Sigmoid colon (tissue), 7 donors: ENCODE data around the gene KIAA0232. TPM values are rescaled to one million over a fixed set of nuclear protein-coding genes. Genes with fewer than 3 reads are reported as not detected.

ENCODE experiments used
- DNase-seq: peaks from one replicate; pipeline ENCODE4 v3.0.0-alpha.2; 2019
- H3K27ac ChIP-seq, 4 donors: fragments of 200-600 bp; sonication (generic); one replicate each; pipeline ENCODE4 v1.5.1; 2016 to 2019; ENCODE audit warnings: mild to moderate bottlenecking in 1 of 4
- H3K27me3 ChIP-seq, 3 donors: fragments of 200-600 bp; sonication (generic); one replicate each; pipeline ENCODE4 v1.5.1; 2019; ENCODE audit warnings: mild to moderate bottlenecking in 1 of 3
- H3K36me3 ChIP-seq, 4 donors: fragments of 200-600 bp; sonication (generic); one replicate each; pipeline ENCODE4 v1.5.1; 2016 to 2019
- H3K4me1 ChIP-seq, 4 donors: fragments of 200-600 bp; sonication (generic); one replicate each; pipeline ENCODE4 v1.5.1; 2017 to 2019
- H3K4me3 ChIP-seq, 4 donors: fragments of 200-600 bp; sonication (generic); one replicate each; pipeline ENCODE4 v1.5.1; 2017 to 2019; ENCODE audit warnings: mild to moderate bottlenecking in 2 of 4, moderate library complexity in 1 of 4
- H3K9me3 ChIP-seq, 4 donors: fragments of 200-600 bp in 3 of 4; sonication (generic) in 3 of 4; one replicate each; pipeline versions ENCODE4 v1.5.1 to v1.6.1; 2013 to 2019
- EP300 ChIP-seq, 4 donors: sonication (generic); formaldehyde crosslinking; IDR thresholded peaks; one replicate each; pipeline ENCODE4 v1.6.1; 2017; ENCODE audit warnings: antibody characterized with exemption in 4 of 4
- POLR2A ChIP-seq, 2 donors: fragments of 450-650 bp; IDR thresholded peaks; one replicate each; pipeline ENCODE4 v1.6.1; 2016; ENCODE audit warnings: antibody characterized with exemption in 2 of 2, mild to moderate bottlenecking in 2 of 2, moderate library complexity in 2 of 2
- POLR2AphosphoS5 ChIP-seq, 4 donors: sonication (generic); formaldehyde crosslinking; IDR thresholded peaks; one replicate each; pipeline ENCODE4 v1.6.1; 2017; ENCODE audit warnings: antibody characterized with exemption in 4 of 4
- WGBS, 2 donors: extraction: QIAGEN DNeasy Blood & Tissue Kit; methylation state at CpG; one replicate each; pipeline ENCODE4 v1.1.7; 2013; 5-methylcytosine and 5-hydroxymethylcytosine counted together
- intact Hi-C: fragments of 100-400 bp; cut with DNase I; formaldehyde crosslinking; loops from one replicate; pipeline ENCODE4 v1.15.1; 2023
- polyA plus RNA-seq, 3 donors: library from polyadenylated mRNA; stranded (reverse); fragments of 200-250 nt; gene quantifications; one replicate each; pipeline ENCODE4 v1.2.3, GENCODE V29; 2013
- total RNA-seq, 4 donors: library from RNA; depleted of rRNA; stranded (reverse); fragments of >200 nt; gene quantifications; one replicate each; pipeline ENCODE4 v1.1.0, GENCODE V29; 2016
- TF ChIP-seq, protein P1 (sequence below), 4 experiments: fragments of 450-650 bp in 3 of 4; fragments of 200-600 bp in 1 of 4; IDR thresholded peaks; one replicate each; pipeline ENCODE4 v1.5.1; 2016 to 2019; ENCODE audit warnings: antibody characterized with exemption in 4 of 4, mild to moderate bottlenecking in 3 of 4, moderate library complexity in 2 of 4
- donor health status: healthy with polysubstance abuse.
- donor health status: Bipolar disorder and iron deficiency.
- donor health status: healthy.

Gene KIAA0232
- total and polyA plus RNA-seq, 7 donors, result 7.8 to 67.9 (median 23.8) TPM

DNA sequence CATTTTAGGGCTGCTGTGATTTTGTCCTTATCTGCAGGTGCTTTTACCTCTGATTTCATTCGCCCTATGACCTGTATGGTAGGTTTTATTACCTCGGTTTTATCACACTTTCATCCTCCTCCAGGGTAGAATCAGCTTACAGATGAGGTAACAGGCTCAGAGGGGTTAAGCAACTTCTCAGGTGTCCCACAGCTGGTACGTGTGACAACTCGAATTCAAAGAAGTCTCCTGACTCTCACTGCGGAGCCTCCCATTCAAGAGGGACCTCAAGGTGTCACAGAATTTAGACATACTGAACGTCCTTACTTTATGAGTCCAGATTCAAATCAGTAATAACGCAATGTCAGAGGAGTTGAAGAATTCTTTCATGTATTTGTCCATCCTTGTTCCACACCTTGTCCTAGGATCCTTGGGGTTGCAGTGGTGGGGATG, 12.5 kb upstream of the KIAA0232 start:
- WGBS, 2 donors, result 24 to 70% methylated on average over 7 of the region's 7 CpGs
- H3K4me1 ChIP-seq, result peaks cover 0 to 7% (median 0%) of the 10 kb centered on the region in 4 donors
- no peak overlapping the region for H3K27ac ChIP-seq
- no peaks in the 10 kb centered on the region for H3K27me3 ChIP-seq
- DNase-seq, result peak; percentile 33
- intact Hi-C loops, result no loop called here
- no peaks in the 10 kb centered on the region for H3K9me3 ChIP-seq
- H3K4me3 ChIP-seq, result no peak overlapping the region
- H3K36me3 ChIP-seq, result no peaks in the 10 kb centered on the region
- TF ChIP-seq POLR2A (IDR thresholded peaks at IDR 0.05) (no peak), EP300 (IDR thresholded peaks at IDR 0.05) (no peak), POLR2AphosphoS5 (IDR thresholded peaks at IDR 0.05) (no peak)
- TF ChIP-seq, protein P1, sequence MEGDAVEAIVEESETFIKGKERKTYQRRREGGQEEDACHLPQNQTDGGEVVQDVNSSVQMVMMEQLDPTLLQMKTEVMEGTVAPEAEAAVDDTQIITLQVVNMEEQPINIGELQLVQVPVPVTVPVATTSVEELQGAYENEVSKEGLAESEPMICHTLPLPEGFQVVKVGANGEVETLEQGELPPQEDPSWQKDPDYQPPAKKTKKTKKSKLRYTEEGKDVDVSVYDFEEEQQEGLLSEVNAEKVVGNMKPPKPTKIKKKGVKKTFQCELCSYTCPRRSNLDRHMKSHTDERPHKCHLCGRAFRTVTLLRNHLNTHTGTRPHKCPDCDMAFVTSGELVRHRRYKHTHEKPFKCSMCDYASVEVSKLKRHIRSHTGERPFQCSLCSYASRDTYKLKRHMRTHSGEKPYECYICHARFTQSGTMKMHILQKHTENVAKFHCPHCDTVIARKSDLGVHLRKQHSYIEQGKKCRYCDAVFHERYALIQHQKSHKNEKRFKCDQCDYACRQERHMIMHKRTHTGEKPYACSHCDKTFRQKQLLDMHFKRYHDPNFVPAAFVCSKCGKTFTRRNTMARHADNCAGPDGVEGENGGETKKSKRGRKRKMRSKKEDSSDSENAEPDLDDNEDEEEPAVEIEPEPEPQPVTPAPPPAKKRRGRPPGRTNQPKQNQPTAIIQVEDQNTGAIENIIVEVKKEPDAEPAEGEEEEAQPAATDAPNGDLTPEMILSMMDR (IDR thresholded peaks at IDR 0.05), result no peak

DNA sequence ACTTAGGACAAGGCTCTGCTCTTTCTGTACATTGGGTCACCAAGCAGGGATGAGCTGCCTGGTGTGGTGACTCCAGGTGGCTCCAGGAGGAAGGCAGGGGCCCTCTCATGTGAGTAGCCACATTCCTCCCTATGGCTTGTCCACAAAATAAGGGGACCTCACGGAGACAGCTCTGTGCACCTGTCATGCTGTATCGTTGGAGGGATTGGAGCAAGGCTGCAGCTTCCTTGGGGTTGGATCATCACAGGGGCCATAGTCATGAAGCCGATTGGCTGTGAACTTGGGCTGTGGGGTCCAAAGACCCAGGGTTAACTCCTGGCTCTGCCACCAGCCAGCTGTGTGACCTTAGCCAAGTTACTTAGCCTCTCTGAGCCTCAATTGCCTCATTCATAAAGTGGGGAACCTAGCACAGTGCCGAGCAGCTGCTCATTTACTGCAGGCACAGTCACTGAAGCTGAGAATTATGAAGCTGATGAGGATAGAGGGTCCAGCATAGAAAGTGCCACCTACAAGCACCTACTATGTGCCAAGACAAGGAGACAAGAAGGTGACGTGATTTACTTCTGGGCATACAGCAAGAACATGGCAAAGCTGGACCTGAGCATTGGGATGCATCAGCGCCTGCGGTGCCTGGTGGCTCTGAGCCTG, 11.8 kb upstream of the KIAA0232 start:
- Histone ChIP-seq H3K9me3 (no peaks in the 10 kb centered on the region), H3K27me3 (no peaks in the 10 kb centered on the region), H3K27ac (peak overlapping the region in 1 of 4 donors; percentile 59), H3K4me1 (peaks cover 0 to 7% (median 0%) of the 10 kb centered on the region in 4 donors), H3K4me3 (no peak overlapping the region), H3K36me3 (no peaks in the 10 kb centered on the region)
- WGBS, 2 donors, result 84 to 92% methylated on average over 7 of the region's 7 CpGs
- TF ChIP-seq, protein P1 (IDR thresholded peaks at IDR 0.05), result no peak
- no peak for TF ChIP-seq POLR2AphosphoS5 (IDR thresholded peaks at IDR 0.05)
- no peak for TF ChIP-seq POLR2A (IDR thresholded peaks at IDR 0.05)
- TF ChIP-seq EP300 (IDR thresholded peaks at IDR 0.05), result no peak
- peak; percentile 33 for DNase-seq
- intact Hi-C loops, result no loop called here

DNA sequence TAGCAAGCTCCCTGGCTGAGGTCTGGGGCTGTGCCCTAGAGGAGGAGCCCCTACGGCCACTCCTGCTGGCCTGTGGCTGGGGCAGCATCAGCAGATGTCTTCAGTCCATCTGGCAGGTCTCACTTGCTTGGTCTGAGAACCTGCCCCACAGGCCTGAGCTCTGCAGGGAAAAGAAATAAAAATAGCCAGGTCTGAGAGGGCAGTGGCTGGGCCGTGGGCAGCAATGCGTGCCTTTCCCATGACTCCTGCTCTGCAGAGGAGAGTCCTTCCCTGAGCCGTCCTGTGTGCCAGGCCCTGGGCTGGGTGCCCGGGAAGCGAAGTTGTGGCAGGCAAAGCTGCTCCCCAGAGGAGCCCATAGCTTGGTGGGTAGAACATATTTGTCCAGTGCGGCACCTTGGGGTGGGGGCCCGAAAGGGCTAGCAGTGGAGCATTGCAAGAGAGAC, 11.3 kb upstream of the KIAA0232 start:
- intact Hi-C loops, result no loop called here
- peak overlapping the region in 1 of 4 donors; percentile 59 for H3K27ac ChIP-seq
- DNase-seq, result peak; percentile 52

DNA sequence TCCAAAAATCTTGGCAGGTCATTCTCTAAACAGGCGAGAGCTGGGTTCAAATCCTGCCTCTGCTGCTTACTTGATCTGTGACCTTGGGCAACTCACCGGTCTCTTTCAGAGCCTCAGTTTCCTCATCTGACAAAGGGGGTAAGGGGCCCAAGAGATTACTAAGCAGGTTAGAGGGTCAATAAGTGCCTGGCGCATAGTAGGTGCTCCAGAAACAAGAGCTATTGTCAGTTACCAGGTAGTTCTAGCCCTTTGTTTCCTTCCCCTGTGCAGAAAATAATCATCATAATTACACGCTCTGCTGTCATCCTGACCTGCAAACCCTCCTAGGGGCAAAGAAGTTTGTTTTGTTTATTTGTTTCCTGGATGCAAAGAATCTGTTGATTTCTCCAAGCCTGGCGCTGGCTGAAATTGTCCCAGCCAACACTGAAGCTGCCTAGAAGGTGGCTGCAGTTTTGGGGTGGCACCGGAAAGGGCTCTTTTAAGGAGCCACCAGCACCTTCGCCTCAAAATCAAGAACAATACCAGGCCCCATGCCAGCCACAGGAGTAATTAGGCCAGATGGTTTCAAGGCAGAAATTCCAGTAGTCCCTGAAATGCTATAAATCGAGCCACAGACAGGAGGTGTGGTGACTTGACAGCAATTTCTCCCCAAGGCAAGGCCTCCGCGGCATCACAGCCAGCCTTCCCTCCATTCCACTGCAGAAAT, 10.2 kb upstream of the KIAA0232 start:
- Histone ChIP-seq H3K4me1 (peaks cover 0 to 7% (median 0%) of the 10 kb centered on the region in 4 donors), H3K27me3 (no peaks in the 10 kb centered on the region), H3K36me3 (no peaks in the 10 kb centered on the region), H3K9me3 (no peaks in the 10 kb centered on the region), H3K27ac (peak overlapping the region in 1 of 4 donors; percentile 9), H3K4me3 (no peak overlapping the region)
- TF ChIP-seq, protein P1 (IDR thresholded peaks at IDR 0.05), result no peak
- no peak for TF ChIP-seq POLR2AphosphoS5 (IDR thresholded peaks at IDR 0.05)
- no peak for TF ChIP-seq POLR2A (IDR thresholded peaks at IDR 0.05)
- TF ChIP-seq EP300 (IDR thresholded peaks at IDR 0.05), result no peak
- intact Hi-C loops, result no loop called here
- 30 to 70% methylated on average over 10 of the region's 10 CpGs for WGBS, 2 donors
- peak; percentile 33 for DNase-seq

More for the DNA sequence above, 11.3 kb upstream of the KIAA0232 start:
- H3K4me3 ChIP-seq, result no peak overlapping the region
- H3K9me3 ChIP-seq, result no peaks in the 10 kb centered on the region
- TF ChIP-seq POLR2AphosphoS5 (IDR thresholded peaks at IDR 0.05) (no peak), POLR2A (IDR thresholded peaks at IDR 0.05) (no peak)
- no peaks in the 10 kb centered on the region for H3K36me3 ChIP-seq
- peaks cover 0 to 7% (median 0%) of the 10 kb centered on the region in 4 donors for H3K4me1 ChIP-seq
- 70 to 85% methylated on average over 8 of the region's 8 CpGs for WGBS, 2 donors
- H3K27me3 ChIP-seq, result no peaks in the 10 kb centered on the region

DNA sequence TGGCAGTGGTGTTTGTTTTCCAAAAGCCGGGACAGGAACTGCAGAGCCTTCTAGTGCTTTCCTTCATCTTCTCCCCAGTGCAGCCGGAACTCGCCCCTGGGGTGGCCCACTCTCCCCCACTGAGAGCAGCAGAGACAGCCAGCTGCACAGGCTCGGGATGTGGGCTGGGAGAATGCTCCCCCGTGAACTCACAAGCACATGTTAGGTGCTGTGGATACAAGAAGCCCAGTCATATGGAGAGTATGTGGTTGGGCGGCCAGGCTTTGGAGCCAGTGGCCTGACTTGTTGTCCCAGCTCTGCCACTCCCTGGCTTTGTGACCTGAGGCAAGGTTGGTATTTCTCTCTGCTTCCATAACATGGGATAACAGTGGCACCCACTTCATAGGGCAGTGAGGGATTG, 9.4 kb upstream of the KIAA0232 start:
- DNase-seq, result no peak
- H3K9me3 ChIP-seq, result no peaks in the 10 kb centered on the region
- peaks cover 0 to 7% (median 0%) of the 10 kb centered on the region in 4 donors for H3K4me1 ChIP-seq
- no peak overlapping the region for H3K4me3 ChIP-seq
- H3K36me3 ChIP-seq, result no peaks in the 10 kb centered on the region
- H3K27ac ChIP-seq, result peak overlapping the region in 1 of 4 donors; percentile 9
- intact Hi-C loops, result no loop called here
- TF ChIP-seq EP300 (IDR thresholded peaks at IDR 0.05), result no peak
- TF ChIP-seq, protein P1 (IDR thresholded peaks at IDR 0.05), result no peak
- no peak for TF ChIP-seq POLR2A (IDR thresholded peaks at IDR 0.05)
- TF ChIP-seq POLR2AphosphoS5 (IDR thresholded peaks at IDR 0.05), result no peak
- WGBS, 2 donors, result 25 to 63% methylated on average over 6 of the region's 6 CpGs
- no peaks in the 10 kb centered on the region for H3K27me3 ChIP-seq
